Activated CD4-positive, alpha-beta T cell treated with anti-CD3 and anti-CD28 coated beads for 1 hour (primary cell): ENCODE data around the gene GATD1.

Experiments
- DNase-seq: peaks from one replicate; pipeline ENCODE4 v3.0.0-alpha.2; 2020

The GATD1 gene

GRCh38 chr11:811446-812245 lies 34.4 kb upstream of the GATD1 start:
- DNase-seq = no peak

- DNase-seq = no peak
These were observed 32.8 kb upstream of the GATD1 start for GRCh38 chr11:810040-810567.

- peak; percentile 98 for DNase-seq
These were observed 32.2 kb upstream of the GATD1 start, which contains the start of gene RPLP2 for GRCh38 chr11:809287-810039. Gene RPLP2, plus strand, starts transcription at chr11:809967. Its CDS starts 268 bp downstream, at chr11:810235.

DNA sequence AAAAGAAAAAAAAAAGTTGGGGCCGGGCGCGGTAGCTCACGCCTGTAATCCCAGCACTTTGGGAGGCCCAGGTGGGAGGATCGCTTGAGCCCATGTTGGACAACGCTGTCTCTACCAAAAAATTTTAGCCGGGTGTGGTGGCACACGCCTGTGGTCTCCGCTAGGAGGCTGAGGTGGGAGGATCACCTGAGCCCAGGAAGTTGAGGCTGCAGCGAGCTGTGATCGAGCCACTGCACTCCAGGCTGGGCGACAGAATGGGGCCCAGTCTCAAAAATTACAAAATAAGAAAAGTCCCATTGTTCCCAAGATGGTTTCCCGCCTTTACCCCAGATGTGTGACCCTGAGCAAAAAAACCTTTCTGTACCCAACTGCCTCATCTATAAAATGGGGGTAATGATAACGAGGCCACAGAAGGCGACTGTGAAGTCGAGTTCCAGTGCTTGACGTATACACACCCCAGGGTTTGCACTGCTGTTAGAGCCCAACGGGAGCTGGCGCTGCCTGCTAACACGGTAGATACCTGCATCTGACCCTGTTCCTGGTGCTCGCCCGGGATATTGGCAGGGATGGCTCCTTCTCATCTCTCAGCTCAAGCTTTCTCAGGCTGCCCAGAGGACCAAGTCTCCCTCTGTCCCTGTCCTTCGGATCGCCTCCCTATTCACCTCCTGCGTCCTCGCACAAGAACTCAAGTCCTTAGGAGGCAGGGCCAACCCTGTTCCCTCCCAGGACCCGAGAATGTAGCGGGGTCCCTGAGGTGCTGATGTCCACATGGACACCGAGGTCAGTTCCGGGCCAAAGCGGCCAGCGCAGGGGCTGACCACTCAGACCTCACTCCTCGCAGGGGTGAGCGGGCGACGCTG lies 31.4 kb upstream of the GATD1 start:
- DNase-seq = no peak

- no peak for DNase-seq
These were observed 27.3 kb upstream of the GATD1 start for GRCh38 chr11:804599-804964.

GRCh38 chr11:803770-804598 lies 26.7 kb upstream of the GATD1 start:
- DNase-seq = no peak

DNA sequence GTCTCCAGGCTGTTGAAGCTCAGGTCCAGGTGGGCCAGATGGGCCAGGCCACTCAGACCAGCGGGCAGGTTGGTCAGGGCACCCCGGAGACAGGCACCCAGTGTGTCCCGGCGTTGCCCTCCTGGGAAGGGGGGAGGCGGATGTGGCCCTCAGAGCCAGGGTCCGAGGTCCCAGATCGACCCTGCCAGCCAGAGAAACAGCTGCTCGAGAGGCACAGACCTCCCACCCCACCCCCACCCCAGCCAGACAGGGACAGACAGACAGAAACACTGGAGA lies 26.1 kb upstream of the GATD1 start:
- no peak for DNase-seq

DNA sequence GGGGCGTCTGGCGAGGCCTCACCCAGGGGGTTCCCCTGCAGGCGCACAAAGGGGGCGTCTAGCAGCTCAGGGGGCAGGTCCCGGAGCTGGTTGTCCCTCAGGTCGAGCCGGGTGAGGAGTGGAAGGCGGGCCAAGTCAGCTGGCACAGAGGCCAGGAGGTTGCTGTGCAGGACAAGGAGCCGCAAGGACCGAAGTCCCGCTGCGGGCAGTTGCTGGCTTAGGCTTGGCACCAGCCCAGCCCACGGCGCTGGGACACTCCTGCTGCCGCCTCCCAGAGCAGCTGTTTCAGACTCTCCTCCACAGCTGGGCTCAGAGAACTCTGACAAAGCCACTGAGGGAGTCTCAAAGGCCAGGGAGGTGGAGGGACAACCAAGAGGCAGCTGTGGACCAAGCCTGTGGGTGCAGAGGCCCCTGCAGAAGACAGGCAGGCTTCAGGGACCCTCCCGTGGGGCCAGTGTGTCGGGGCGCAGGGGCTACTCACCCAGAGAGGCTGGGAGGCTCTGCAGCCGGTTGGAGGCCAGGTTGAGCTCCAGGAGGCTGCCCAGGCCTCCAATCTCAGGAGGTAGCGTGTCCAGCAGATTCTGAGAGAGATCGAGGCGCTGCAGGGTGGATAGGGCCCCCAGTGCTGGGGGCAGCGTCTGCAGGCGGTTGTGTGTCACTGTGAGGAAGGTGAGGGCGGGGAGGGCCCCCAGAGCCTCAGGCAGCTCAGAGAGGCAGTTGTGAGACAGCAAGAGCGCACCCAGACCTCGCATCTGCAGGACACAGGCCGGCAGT lies 25.6 kb upstream of the GATD1 start:
- no peak for DNase-seq

- DNase-seq = no peak
These were observed 24.8 kb upstream of the GATD1 start for GRCh38 chr11:802018-802617.

GRCh38 chr11:801097-801780 lies 24.0 kb upstream of the GATD1 start:
- no peak for DNase-seq

DNA sequence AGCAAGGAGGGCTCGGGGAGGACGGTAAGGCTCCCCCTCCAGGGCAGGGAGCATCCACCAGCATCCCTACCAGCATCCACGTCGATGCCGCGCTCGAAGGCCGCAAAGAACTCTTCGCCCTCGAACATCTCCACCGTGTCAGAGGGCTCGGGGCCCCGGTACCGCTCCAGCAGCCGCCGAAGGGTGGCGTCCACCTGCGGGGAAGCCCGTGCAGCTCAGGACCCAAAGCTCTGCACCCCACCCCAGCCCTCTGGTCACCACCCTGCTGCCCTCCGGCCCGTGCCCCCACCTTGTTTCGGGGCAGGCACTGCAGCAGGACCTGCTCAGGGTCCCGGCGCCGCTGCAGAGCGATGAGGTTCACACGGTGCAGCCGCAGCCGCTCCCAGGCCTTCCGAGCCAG lies 23.2 kb upstream of the GATD1 start:
- no peak for DNase-seq

DNA sequence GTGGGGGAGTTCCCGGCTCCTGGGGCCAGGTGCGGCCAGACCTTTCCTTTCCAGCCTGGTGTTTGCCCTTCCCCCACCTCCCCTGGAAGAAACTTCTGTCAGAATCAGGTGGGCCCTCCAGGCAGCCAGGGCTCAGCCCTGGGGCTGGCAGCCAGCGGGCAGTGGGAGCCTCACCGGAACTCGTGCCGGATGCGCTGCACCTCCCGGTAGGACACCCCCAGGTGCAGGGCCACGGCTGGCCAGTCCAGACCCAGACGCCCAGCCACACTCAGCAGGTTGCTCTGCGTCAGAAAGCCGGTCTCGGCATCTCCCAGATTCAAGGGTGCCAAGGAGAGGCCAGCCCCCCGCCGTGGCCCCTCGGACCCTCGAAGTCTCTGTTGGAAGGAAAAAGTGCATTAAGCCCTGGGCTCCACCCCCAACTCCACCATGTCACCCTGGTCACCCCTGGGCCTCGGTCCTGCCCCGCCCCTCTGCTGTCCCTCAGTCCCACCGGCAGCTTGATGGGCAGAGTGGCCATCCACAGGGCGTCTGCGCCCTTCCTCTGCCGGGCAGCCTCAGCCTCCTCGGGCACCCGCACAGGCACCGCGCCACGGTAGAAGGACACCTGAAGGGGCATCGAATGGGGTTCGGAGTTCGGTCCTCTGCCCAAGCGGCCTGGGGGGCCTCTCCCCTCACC lies 22.5 kb upstream of the GATD1 start:
- no peak for DNase-seq

DNA sequence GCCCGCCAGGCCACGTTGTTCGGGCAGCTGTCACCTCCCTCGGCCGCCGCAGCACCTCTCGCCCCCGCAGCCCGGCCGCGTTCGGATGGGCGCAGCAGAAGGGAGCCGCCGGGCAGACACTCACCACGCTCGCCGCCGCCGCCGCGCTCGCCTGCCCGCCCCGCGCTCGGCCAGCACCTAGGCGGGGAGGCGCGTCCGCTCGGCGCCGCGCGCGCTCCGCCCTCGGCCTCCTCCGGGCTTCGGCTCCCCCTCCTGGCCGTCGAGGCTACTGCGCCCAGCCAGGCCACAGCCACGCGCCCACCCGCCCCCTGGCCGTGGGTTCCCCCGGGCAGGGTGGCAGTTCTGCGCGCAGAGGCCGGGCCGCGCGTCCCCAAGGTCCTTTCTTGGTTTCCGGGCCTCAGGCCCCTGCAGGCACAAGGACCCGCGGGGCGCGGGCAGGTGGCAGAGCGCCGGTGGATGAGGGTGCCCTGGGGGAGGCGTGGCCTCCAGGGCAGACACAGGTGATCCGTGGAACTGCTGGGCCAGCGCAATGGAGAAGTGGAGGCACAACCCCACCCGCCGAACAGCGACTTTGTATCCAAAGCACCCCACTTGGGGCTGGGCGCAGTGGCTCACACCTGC lies 20.9 kb upstream of the GATD1 start, which contains the start of gene SLC25A22:
Gene SLC25A22 (minus strand): TSS at position 189 of the 621 bp plus-strand sequence. CDS start 3,275 bp downstream, outside the sequence.
- DNase-seq = peak; percentile 72

DNA sequence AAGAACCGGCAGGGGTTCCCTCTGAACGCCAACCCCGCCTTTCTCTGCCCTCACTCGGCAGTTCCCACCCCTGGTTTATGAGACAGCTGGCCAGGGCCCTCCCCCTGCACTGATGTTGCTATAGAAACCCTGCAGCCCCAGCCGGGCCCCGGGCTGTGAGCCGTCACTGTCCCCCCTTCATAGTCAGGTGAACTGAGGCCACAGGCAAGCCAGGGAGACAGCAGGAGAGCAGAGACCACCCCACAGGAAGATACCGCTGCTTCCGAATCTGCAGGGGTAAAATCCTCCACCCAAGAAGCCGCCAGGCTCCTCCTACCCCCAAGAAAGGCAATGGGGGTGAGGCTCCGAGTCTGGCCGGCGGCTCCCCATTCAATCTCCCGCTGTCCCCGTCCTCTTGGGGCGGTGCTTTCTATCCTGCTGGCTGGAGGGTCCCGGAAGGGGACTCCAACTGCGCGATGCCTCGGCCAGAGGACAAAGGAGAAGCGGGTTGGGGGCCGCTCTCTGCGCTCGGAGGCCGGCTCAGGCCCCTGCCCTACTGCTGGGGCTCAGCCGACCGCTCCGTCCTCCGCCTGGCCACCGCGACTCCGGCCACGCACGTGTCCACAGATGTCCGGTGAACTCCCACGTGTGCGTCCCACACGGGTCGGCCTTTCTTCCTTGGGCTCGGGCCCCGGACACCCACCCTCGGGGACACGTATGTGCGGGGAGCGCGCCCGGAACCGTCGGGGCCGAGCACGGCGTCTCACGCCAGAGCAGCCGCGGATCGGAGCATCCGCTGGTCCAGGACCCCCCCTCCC lies 20.2 kb upstream of the GATD1 start:
- peak; percentile 47 for DNase-seq

DNA sequence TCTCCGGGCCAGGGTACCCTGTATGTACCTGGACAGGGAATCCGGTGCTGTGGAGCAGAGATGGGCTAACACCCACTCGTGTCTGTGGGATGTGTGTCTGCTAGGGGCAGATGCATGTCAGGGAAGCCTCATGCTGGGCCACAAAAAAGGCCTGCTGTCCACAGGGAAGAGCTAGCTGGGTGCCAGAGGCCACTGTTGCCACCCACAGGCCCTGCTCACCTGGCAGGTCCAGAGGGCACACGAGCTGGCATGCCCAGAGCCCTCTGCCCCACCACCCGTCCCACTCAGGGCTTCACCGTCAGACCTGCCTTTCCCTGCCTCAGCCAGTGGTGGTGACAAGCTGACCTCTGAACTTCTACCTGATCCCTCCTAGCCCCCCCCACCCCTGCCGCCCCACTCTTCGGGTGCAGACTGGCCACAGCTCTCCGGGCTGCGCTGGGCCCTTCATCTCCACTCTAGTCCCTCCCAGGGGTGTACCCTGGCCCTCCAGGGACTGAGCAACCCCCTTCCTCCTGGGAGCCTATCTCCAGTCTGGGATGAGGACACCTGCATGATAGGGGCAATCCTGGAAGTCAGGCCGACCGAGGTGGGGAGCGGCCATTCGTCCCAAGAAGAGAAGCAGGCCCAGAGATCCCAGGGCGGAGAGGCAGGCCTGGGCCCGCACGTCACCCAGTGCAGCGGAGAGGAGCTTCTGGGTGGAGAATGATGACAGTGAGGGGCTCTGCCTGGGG lies 19.4 kb upstream of the GATD1 start:
- DNase-seq = no peak

GRCh38 chr11:795634-796564 lies 18.6 kb upstream of the GATD1 start:
- DNase-seq = peak; percentile 60
